Prostate gland (tissue), 2 donors: ENCODE data around the gene TYMS.

Experiments used
- POLR2A ChIP-seq: fragments of 450-650 bp; IDR thresholded peaks from one replicate; pipeline ENCODE4 v1.6.1; 2016; ENCODE audit warnings: antibody characterized with exemption, mild to moderate bottlenecking
- POLR2AphosphoS5 ChIP-seq: sonication (generic); formaldehyde crosslinking; IDR thresholded peaks from one replicate; pipeline ENCODE4 v1.6.1; 2017; ENCODE audit warnings: antibody characterized with exemption
- TF ChIP-seq, protein P1 (sequence below), 4 experiments: fragments of 200-600 bp in 2 of 4; fragments of 450-650 bp in 2 of 4; sonication (generic) in 2 of 4; IDR thresholded peaks; 1 replicate in 3 of 4; 2 replicates in 1 of 4; pipeline ENCODE4 v1.5.1; 2016 to 2019; ENCODE audit warnings: antibody characterized with exemption in 4 of 4, mild to moderate bottlenecking in 2 of 4, moderate library complexity in 2 of 4

DNA sequence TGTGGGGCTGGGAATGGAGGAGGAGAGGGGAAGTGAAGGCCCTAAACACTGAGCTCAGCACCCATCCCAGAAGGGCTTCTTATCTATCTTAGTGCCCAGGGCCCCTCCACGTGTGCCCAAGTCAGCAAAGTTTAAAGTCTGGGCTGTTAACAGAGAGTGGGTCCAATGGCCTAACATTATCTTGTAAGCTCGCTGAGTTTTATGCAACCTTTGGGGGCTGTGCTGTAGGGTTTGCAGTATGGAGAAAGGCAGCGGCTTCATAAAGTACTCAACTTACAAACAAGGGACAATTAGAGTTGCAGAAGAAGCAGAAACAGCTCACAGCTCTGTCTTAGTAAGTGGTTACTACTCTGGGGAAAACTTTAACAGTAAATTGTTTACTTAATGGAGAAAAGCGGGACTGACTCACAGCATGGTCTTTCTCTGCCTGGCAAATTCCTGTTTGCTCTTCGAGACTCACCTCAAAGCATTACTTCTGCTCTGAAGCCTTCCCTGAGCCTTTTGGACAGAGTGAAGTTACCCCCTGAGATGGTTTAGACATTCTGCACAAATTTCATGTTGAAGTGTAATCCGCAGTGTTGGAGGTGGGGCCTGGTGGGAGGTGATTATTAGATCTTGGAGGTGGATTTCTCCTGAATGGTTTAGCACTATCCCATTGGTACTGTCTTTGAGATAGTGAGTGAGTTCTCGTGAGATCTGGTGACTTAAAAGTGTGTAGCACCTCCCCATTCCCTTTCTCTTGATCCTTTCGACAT, 45.9 kb downstream of the TYMS start:
- TF ChIP-seq, protein P1, sequence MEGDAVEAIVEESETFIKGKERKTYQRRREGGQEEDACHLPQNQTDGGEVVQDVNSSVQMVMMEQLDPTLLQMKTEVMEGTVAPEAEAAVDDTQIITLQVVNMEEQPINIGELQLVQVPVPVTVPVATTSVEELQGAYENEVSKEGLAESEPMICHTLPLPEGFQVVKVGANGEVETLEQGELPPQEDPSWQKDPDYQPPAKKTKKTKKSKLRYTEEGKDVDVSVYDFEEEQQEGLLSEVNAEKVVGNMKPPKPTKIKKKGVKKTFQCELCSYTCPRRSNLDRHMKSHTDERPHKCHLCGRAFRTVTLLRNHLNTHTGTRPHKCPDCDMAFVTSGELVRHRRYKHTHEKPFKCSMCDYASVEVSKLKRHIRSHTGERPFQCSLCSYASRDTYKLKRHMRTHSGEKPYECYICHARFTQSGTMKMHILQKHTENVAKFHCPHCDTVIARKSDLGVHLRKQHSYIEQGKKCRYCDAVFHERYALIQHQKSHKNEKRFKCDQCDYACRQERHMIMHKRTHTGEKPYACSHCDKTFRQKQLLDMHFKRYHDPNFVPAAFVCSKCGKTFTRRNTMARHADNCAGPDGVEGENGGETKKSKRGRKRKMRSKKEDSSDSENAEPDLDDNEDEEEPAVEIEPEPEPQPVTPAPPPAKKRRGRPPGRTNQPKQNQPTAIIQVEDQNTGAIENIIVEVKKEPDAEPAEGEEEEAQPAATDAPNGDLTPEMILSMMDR (IDR thresholded peaks at IDR 0.05), result no peak
- TF ChIP-seq POLR2A, result no peak
- no peak for TF ChIP-seq POLR2AphosphoS5
